Endothelial cell of umbilical vein (primary cell): Measurements from ENCODE around the gene STX8. TPM values are rescaled to one million over a fixed set of nuclear protein-coding genes. Genes with fewer than 3 reads are reported as not detected.

Experiments used
- BruUV-seq: library from RNA; stranded (reverse); fragments of 400-500 nt; replicated peaks from 2 replicates; lab custom pipeline; 2021; lab: Mats Ljungman, UMichigan
- CTCF ChIA-PET: fragments of 300-600, 350-600 bp; sonication (Branson Sonifier 250); formaldehyde crosslinking; loops from one replicate; lab custom pipeline; 2021; ENCODE audit warnings: antibody characterized with exemption, inconsistent platforms; lab: Charles Lee
- POLR2A ChIA-PET: fragments of 300-600, 350-600 bp; sonication (Branson Sonifier 250); formaldehyde crosslinking; loops from one replicate; lab custom pipeline; 2021; ENCODE audit warnings: antibody characterized with exemption, inconsistent platforms; lab: Charles Lee
- DNase-seq: peaks from one replicate; pipeline ENCODE4 v3.0.0-alpha.2; 2011; ENCODE audit warnings: low read depth, low spot score
- FAIRE-seq: peaks from 2 replicates; lab custom pipeline; 2011; peaks lifted over from hg19 to GRCh38; lab: Jason Lieb, UNC
- H2AFZ ChIP-seq: 2 replicates; pipeline ENCODE4 v1.6.0; 2012; ENCODE audit warnings: low read depth, low read length, control low read depth, inconsistent platforms
- H3K27ac ChIP-seq: 2 replicates; pipeline ENCODE4 v1.5.1; 2011; ENCODE audit warnings: low read depth, mild to moderate bottlenecking, control low read depth, low read length, moderate library complexity; ENCODE audit not compliant: insufficient read depth
- H3K27me3 ChIP-seq, 2 experiments: 2 replicates each; pipeline versions ENCODE4 v1.6.0 to v1.6.1; 2011; ENCODE audit warnings: low read length in 2 of 2, mixed read lengths in 1 of 2; ENCODE audit not compliant: control insufficient read depth in 2 of 2, insufficient read depth in 2 of 2
- H3K36me3 ChIP-seq, 2 experiments: 2 replicates in 1 of 2; 3 replicates in 1 of 2; pipeline ENCODE4 v1.5.1; 2011; ENCODE audit warnings: low read length in 2 of 2, mild to moderate bottlenecking in 1 of 2, moderate library complexity in 1 of 2; ENCODE audit not compliant: control insufficient read depth in 2 of 2, insufficient read depth in 2 of 2; ENCODE audit errors: extremely low read depth in 1 of 2
- H3K4me1 ChIP-seq: 3 replicates; pipeline ENCODE4 v1.5.1; 2011; ENCODE audit warnings: mild to moderate bottlenecking, low read length; ENCODE audit not compliant: control insufficient read depth, insufficient read depth; ENCODE audit errors: extremely low read depth
- H3K4me2 ChIP-seq: 2 replicates; pipeline ENCODE4 v1.6.1; 2011; ENCODE audit warnings: low read length, control low read depth, mixed read lengths; ENCODE audit not compliant: insufficient read depth
- H3K4me3 ChIP-seq, 3 experiments: fragments of 200-600 bp in 1 of 3; sonication (generic), shearing (Covaris generic) in 1 of 3; replicated peaks in 1 of 3; 2 replicates each; pipeline ENCODE4 v1.5.1; 2011 to 2016; ENCODE audit warnings: control low read depth in 3 of 3, low read length in 3 of 3, mild to moderate bottlenecking in 2 of 3, inconsistent platforms in 1 of 3, low read depth in 1 of 3, moderate library complexity in 1 of 3; ENCODE audit not compliant: insufficient read depth in 1 of 3
- H3K79me2 ChIP-seq: 2 replicates; pipeline ENCODE4 v1.6.0; 2012; ENCODE audit warnings: low read length, inconsistent platforms; ENCODE audit not compliant: control insufficient read depth, insufficient read depth
- H3K9ac ChIP-seq: replicated peaks from 2 replicates; pipeline ENCODE3; 2011; ENCODE audit warnings: low read length, control low read depth; ENCODE audit not compliant: insufficient read depth; ENCODE audit errors: extremely low read depth
- H3K9me1 ChIP-seq: replicated peaks from 3 replicates; pipeline ENCODE4 v1.6.0; 2011; ENCODE audit warnings: mild to moderate bottlenecking, low read length; ENCODE audit not compliant: control insufficient read depth, insufficient read depth; ENCODE audit errors: extremely low read depth
- H3K9me3 ChIP-seq: replicated peaks from 2 replicates; pipeline ENCODE4 v1.5.1; 2012; ENCODE audit warnings: low read length, inconsistent platforms; ENCODE audit not compliant: control insufficient read depth, insufficient read depth
- H4K20me1 ChIP-seq: replicated peaks from 2 replicates; pipeline ENCODE3; 2011; ENCODE audit warnings: mild to moderate bottlenecking, low read length; ENCODE audit not compliant: control insufficient read depth, insufficient read depth; ENCODE audit errors: extremely low read depth
- EZH2 ChIP-seq: IDR thresholded peaks from 2 replicates; pipeline ENCODE4 v1.6.1; 2012; ENCODE audit warnings: borderline replicate concordance, low read depth, mild to moderate bottlenecking, moderate library complexity, low read length, inconsistent platforms; ENCODE audit not compliant: severe bottlenecking
- FOS ChIP-seq: IDR thresholded peaks from 2 replicates; pipeline ENCODE4 v1.6.1; 2011; ENCODE audit warnings: mild to moderate bottlenecking, low read length, moderate library complexity, borderline replicate concordance; ENCODE audit not compliant: insufficient read depth
- GATA2 ChIP-seq: IDR thresholded peaks from 2 replicates; pipeline ENCODE4 v1.7.0; 2011; ENCODE audit warnings: low read depth, mild to moderate bottlenecking, moderate library complexity, mixed read lengths, low read length; ENCODE audit not compliant: insufficient read length, insufficient read depth
- JUN ChIP-seq: IDR thresholded peaks from 2 replicates; pipeline ENCODE4 v1.6.1; 2011; ENCODE audit warnings: borderline replicate concordance, low read depth; ENCODE audit not compliant: insufficient read length, insufficient read depth
- MYC ChIP-seq: IDR thresholded peaks from one replicate; pipeline ENCODE4 v1.6.1; 2011; ENCODE audit warnings: mild to moderate bottlenecking, low read depth, low read length
- POLR2A ChIP-seq: IDR thresholded peaks from 2 replicates; pipeline ENCODE4 v1.6.1; 2012; ENCODE audit warnings: low read depth, mild to moderate bottlenecking, control low read depth, low read length
- POLR2AphosphoS5 ChIP-seq: IDR thresholded peaks from 2 replicates; pipeline ENCODE4 v1.6.1; 2012; ENCODE audit warnings: low read depth, mild to moderate bottlenecking, control low read depth, low read length, moderate library complexity; ENCODE audit not compliant: insufficient read depth
- dilution Hi-C: fragments of 300-500 bp; cut with MboI; formaldehyde crosslinking; loops from one replicate; pipeline ENCODE4 v1.15.0; 2019; ENCODE audit warnings: low sequenced_read_pairs; ENCODE audit not compliant: extremely low pct_ligation_motif_present
- intact Hi-C: fragments of 100-400 bp; cut with micrococcal nuclease; formaldehyde crosslinking; loops from one replicate; pipeline ENCODE4 v1.10.0; 2022
- polyA plus RNA-seq, 4 experiments: library from polyadenylated mRNA; depleted of rRNA in 3 of 4; stranded (reverse) in 3 of 4; unstranded in 1 of 4; fragments of >200 nt; gene quantifications; 2 replicates each; pipeline versions ENCODE4 v1.2.1 to v1.2.3, GENCODE V29; 2011 to 2012; ENCODE audit warnings: missing spikeins in 1 of 4
- total RNA-seq: library from RNA; stranded (reverse); gene quantifications from 2 replicates; pipeline ENCODE4 v1.2.3, GENCODE V29; 2021
- TF ChIP-seq, protein P1 (sequence below): IDR thresholded peaks from 2 replicates; pipeline ENCODE4 v1.6.1; 2011; ENCODE audit not compliant: insufficient read depth, insufficient read length
- TF ChIP-seq, protein P2 (sequence below), 2 donors: IDR thresholded peaks; 1 replicate in 1 of 2; 2 replicates in 1 of 2; pipeline ENCODE4 v1.5.1; 2011; ENCODE audit warnings: low read length in 2 of 2, mild to moderate bottlenecking in 2 of 2, moderate library complexity in 2 of 2, control low read depth in 1 of 2, inconsistent platforms in 1 of 2, low read depth in 1 of 2; ENCODE audit not compliant: insufficient read depth in 1 of 2; ENCODE audit errors: extremely low read depth in 1 of 2

The STX8 gene
- total and polyA plus RNA-seq, 2 donors (not counting 3 experiments of a cell fraction or from before 2014, with no cell fraction given) = 25.9 to 67.3 TPM

DNA sequence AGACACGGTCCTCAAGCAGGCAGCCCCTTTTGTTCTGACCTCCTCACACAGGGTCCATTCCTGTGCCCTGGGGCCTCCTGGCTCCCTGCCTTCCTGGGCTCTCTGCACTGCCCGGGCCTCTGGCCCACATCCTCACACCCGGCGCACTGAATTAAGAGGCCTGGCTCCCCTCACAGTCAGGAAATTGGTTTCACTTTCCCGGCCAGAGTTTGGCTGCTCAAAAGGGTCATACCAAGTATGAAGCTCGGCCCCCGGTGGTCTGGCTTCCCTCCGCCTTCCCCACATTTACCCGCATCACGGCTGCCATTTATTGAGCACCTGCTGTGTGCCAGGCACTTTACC lies 334.3 kb downstream of the STX8 start:
- no peaks in the 10 kb centered on the region for H3K27me3 ChIP-seq
- DNase-seq = no peak
- dilution Hi-C loops (no loop called here), intact Hi-C loops (no loop called here)
- H3K9me3 ChIP-seq = no peaks in the 10 kb centered on the region
- H3K4me3 ChIP-seq = no peak overlapping the region
- no TSS peak for BruUV-seq
- H3K36me3 ChIP-seq = no peaks in the 10 kb centered on the region
- no peak overlapping the region for H3K27ac ChIP-seq
- CTCF ChIA-PET = no interaction called here
- H2AFZ ChIP-seq = no peak overlapping the region
- H3K4me1 ChIP-seq = peaks cover 13% of the 10 kb centered on the region
- FAIRE-seq = no peak
- POLR2A ChIA-PET = no interaction called here
- H3K9ac ChIP-seq = no peak overlapping the region
- H4K20me1 ChIP-seq = no peaks in the 10 kb centered on the region
- TF ChIP-seq FOS (no peak), MYC (no peak)
- no peak overlapping the region for H3K4me2 ChIP-seq
- H3K79me2 ChIP-seq = no peaks in the 10 kb centered on the region
- H3K9me1 ChIP-seq = no peaks in the 10 kb centered on the region

DNA sequence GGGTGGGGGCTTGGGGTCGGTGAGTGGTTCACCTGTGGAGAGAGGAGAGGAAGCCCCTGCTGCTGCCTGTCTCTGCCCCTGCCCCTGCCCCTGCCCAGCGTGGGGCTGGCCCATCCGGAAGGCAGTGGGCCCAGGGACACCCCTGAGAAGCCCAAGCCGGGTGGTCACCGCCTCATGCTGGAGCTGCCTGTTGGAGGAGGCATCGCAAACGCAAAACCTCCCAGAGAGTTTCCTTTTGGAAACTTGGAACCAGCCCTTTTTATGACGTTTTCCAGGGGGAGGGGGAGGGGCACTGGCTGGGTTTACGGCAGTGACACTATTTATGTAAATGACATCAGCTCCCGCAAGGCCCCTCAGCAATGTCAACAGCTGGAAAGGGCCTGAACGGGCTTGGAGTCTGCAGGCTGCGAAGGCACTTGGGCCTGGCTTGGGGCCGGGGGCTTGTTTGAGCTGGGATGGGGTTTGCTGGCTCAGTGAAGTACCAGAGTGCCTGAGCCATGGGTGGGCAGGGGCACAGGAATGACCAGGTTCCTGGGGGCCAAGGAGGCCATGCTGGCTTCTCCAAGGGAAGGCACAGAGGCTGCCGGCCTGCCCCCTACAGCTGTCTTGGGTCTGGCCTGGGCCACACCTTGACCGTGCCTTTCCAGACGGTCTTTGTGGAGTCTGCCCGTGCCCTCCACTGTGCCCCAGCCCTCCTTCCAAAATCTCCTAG lies 334.8 kb downstream of the STX8 start:
- CTCF ChIA-PET = interaction anchor here (1.2 to 1.5 kb wide), 3 partner anchors 9 to 288 kb away, joined by 3 to 5 read pairs (median 4); no protein-coding TSS in a partner anchor
- DNase-seq = peak; percentile 39

More for the DNA sequence above, 334.8 kb downstream of the STX8 start:
- Histone ChIP-seq H3K79me2 (no peaks in the 10 kb centered on the region), H3K9me3 (no peaks in the 10 kb centered on the region), H2AFZ (peak overlapping the region; percentile 79), H3K27ac (no peak overlapping the region), H3K4me2 (peak overlapping the region; percentile 68), H3K36me3 (no peaks in the 10 kb centered on the region), H3K27me3 (no peaks in the 10 kb centered on the region), H3K4me1 (peaks cover 13% of the 10 kb centered on the region), H3K9me1 (no peaks in the 10 kb centered on the region), H3K9ac (peak overlapping the region; percentile 48), H3K4me3 (peak overlapping the region; percentile 23 to 28 (median 25)), H4K20me1 (no peaks in the 10 kb centered on the region)
- BruUV-seq = no TSS peak
- FAIRE-seq = no peak
- POLR2A ChIA-PET = no interaction called here
- no peak for TF ChIP-seq GATA2
- TF ChIP-seq, protein P1, sequence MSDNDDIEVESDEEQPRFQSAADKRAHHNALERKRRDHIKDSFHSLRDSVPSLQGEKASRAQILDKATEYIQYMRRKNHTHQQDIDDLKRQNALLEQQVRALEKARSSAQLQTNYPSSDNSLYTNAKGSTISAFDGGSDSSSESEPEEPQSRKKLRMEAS = no peak
- no peak for TF ChIP-seq POLR2A
- no peak for TF ChIP-seq EZH2
- no peak for TF ChIP-seq FOS
- no peak for TF ChIP-seq MYC
- no peak for TF ChIP-seq POLR2AphosphoS5
- TF ChIP-seq, protein P2, sequence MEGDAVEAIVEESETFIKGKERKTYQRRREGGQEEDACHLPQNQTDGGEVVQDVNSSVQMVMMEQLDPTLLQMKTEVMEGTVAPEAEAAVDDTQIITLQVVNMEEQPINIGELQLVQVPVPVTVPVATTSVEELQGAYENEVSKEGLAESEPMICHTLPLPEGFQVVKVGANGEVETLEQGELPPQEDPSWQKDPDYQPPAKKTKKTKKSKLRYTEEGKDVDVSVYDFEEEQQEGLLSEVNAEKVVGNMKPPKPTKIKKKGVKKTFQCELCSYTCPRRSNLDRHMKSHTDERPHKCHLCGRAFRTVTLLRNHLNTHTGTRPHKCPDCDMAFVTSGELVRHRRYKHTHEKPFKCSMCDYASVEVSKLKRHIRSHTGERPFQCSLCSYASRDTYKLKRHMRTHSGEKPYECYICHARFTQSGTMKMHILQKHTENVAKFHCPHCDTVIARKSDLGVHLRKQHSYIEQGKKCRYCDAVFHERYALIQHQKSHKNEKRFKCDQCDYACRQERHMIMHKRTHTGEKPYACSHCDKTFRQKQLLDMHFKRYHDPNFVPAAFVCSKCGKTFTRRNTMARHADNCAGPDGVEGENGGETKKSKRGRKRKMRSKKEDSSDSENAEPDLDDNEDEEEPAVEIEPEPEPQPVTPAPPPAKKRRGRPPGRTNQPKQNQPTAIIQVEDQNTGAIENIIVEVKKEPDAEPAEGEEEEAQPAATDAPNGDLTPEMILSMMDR (IDR thresholded peaks at IDR 0.05; ENCODE audit: extremely low read depth in 1 of 2, insufficient read depth in 1 of 2, low read depth in 1 of 2, low read length in 2 of 2) = no peak
- no peak for TF ChIP-seq JUN
- intact Hi-C loops (no loop called here), dilution Hi-C loops (no loop called here)
